GM18526 (cell line): ENCODE results near the gene TCF20.
A peak's percentile ranks its signal among the peaks of the same experiment; 100 is the strongest.

ENCODE experiments used
- POLR2A ChIP-seq: IDR thresholded peaks from 3 replicates; pipeline ENCODE4 v1.6.1; 2011; ENCODE audit not compliant: insufficient read length; ENCODE audit errors: extremely low read depth

TCF20 gene

DNA sequence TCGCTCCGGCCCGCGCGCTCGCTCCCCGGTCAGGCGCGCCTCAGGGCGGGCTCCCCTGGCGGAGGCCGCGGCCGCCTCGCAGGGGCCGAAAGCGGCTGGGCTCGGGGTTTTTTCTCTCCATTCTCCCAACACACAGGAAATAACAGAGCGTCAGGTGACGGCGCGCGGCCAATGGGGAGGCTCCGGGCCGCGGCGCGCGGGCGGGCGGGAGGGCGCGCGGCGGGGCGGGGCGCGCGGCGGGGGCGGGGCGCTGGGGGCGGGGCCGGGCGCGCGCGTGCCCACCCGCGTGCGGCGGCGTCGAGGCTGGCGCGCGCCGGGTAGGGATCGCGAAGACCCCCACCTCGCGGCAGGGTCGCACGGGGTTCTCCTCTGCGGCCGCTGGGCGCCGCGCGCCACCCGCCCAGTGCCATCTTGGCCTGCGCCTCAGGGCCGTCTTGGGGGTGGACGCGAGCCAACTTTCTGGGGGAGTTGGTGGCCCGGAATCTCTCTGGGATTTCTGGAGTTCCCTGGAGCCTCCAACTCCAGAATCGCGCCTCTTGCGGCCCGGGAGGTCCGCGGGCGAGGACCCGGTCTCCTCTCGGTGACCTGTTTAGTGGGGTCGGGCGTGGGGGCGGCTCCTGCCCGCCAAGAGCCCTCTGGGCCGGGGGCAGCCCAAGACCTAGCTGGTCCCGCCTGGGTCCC is at the start of gene TCF20:
TCF20 (minus strand) TSS at position 144 of the 681 bp plus-strand sequence. CDS start 55,348 bp downstream, outside the sequence.
- TF ChIP-seq POLR2A, result peak; percentile 70

DNA sequence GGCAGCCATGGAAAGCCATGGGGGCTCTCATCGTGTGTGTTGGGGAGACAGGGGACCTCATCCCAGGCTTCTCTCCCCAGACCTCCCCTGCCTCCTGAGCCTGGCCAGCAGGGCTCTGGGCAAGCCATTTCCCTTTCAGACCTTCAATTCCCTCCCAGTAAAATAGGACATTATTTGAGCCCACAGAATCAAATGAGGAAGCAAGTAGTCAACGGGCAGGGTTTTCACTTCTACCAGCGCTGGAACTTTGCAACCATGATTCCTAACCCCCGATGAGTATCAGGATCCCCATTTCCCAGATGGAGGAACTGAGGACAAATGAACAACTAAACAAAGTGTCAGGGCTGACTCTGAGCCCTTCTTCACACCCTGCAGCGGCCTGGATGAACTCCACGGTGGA is 48.9 kb upstream of the TCF20 start:
- no peak for TF ChIP-seq POLR2A

DNA sequence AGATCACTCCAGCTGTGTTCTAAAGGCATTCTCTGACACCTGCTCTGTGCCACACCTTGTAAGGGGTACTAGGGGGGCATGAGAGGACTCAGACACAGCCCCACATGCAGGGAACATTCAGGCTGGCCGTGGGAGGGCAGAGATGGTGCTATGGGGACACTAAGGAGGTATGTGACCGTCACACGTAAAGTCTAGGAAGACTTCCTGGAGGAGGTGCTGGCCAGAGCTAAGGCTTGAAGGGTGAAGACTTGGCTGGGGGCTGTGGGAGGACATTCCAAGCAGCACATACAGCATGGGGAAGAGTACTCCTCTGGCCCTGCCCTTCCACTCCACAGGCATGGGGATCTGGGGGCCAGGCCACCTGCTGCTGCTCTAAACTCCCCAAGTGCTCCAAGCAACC is 48.5 kb upstream of the TCF20 start:
- TF ChIP-seq POLR2A, result no peak

DNA sequence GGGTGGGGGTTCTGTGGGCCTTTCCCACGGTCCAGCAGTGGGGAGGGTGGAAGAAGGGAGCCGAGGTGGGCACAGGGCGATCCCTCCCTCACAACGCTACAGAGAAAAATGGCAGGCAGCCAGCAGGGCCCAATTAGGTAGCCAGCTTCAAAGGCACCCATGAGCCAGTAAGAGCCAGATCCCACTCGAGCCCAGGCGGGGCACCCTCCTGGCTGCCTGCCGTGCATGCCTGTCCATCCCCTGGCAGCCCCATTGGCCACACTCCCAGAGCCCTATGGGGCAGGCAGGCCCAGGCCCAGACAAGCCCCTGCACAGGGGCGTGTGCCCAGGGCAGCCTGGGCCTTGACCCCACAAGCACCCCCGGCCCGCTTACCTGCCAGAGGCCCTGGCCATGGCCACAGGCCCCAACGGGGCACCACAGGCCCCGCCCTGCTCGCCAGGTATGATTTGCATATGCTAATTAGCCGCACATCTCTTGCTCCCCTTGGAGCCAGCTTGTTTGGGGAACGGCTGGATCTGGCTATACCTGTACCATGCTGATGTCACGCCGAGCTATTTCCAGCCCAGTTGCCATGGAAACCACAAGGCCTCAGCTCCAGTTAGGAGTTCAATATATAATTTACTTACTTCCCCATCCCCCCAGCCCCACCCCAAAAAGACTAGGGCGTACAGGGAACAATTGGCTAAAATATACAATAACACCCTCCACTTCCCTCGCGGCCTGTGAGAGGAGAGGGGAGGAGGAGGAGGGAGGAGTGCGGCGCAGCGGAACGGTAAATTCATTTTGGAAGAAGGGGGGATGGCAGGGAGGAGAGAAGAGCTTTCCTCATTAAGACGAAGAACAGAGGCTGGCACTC is 47.5 kb upstream of the TCF20 start:
- no peak for TF ChIP-seq POLR2A

DNA sequence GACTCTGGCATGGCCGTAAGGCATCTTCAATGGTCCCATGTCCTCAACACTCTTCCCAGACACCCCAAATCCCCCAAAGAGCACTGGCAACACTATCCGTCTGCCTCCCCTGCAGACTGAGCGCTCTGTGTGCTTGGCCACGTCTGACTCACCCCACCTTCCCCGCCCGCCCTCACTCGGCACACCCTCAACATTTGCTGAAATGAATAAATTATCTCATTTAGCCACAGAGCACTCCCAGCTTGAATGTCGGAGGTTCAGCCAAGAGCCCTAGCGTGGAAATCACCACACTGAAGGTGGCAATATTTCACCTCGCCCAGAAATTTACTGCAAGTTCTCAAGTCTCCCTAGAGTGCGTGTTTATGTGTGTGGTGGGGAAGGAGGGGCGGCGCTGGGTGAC is 46.6 kb upstream of the TCF20 start:
- no peak for TF ChIP-seq POLR2A

DNA sequence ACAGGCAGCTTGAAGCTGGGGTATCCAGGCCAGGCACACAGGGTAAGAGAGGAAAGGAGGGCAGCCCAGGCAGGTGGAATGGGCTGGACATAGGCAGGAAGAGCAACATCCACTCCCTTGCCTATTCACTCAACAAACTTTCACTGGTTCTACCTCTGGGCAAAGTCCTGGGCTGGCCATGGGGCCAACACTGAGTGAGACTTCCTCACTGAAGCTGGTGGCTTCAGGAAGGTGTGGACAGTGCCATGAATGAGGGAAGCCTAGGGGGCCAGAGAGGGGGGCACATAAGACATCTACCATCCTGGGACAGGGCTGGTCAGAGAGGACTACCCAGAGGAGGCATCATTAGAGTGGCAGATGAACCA is 44.9 kb upstream of the TCF20 start:
- TF ChIP-seq POLR2A, result no peak

DNA sequence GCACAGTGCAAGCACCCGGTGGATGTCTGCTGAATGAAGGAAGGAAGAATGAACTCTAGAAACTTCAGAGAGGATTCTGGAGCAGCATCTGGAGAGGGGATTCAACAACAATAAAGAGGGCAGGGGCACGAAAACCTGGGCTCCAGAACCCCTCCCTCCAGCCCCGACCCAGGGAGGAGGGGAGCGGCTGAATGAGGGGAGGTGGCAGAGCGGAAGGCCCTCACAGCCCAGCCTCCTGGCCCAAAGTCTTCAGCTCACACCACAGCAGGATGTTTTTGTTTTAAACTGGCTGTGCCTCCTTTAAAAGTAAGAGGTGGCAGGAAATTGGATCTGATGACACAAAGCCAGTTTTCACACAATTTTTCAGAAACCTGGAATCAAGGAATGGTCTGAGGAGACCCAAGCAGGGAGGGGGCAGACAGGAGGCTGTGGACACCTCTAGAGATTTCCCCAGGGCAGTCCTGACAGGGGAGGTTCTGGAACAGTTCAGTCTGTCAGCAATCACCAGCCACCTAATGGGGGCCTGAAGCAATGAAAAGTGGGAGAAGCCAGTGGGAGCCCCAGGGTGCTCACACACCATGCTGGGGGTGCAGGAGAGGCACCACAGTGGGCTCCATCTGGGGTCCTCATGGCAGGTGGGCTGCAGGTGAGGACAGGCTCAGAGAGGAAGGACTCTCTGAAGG is 44.4 kb upstream of the TCF20 start:
- TF ChIP-seq POLR2A, result no peak

DNA sequence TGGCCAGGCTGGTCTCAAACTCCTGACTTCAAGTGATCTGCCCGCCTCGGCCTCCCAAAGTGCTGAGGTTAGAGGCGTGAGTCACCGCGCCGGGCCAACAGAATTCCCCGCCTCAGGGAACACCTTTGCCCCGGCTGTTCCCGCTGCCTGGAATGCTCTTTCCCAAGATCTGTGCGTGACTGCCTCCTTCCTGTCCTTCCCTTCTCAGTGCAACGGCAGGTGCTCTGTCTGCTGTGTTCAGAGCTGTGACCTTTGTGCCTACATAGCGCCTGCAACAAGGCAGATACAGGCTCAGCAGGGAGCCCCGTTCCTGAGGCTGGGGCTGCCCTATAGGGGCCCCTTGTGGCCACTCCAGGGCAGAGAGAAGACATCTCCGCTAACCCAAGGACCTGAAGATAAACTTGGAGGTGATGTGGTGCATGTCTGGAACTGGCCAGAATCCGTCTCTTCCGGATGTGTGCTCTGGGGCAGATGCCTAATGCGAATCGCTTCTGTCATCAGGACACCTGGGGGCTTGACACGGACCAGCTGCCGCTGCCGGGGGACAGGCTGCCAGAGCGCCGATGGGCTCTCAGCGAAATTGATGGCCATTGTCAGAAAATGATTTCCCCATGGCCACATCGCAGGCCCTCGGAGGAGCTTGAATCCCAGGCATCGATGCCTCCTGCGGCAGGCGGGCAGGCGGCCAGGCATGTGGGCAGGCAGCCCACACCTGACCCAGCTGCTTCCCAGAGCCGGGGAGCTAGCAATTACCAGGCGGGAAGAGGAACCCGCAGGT is 43.5 kb upstream of the TCF20 start:
- TF ChIP-seq POLR2A, result no peak

DNA sequence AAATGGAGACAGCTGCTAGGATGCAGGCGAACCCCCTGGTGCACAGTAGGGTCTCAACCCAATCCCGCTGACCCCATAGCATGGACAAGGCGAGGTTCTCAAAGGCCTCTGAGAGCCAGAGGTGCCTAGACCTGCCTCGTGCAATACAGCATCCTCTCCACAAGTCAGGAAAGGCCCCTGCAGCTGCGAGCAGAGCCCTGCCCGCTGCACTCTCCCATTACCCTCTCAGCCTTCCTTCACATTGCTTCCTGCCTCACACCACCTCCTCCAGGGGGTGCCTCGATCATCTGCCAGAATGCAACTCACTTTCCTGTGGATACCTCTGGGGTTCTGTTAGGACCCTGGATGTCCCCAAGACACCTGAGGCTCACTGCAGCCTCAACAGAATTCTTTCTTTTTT is 42.8 kb upstream of the TCF20 start:
- TF ChIP-seq POLR2A, result no peak

DNA sequence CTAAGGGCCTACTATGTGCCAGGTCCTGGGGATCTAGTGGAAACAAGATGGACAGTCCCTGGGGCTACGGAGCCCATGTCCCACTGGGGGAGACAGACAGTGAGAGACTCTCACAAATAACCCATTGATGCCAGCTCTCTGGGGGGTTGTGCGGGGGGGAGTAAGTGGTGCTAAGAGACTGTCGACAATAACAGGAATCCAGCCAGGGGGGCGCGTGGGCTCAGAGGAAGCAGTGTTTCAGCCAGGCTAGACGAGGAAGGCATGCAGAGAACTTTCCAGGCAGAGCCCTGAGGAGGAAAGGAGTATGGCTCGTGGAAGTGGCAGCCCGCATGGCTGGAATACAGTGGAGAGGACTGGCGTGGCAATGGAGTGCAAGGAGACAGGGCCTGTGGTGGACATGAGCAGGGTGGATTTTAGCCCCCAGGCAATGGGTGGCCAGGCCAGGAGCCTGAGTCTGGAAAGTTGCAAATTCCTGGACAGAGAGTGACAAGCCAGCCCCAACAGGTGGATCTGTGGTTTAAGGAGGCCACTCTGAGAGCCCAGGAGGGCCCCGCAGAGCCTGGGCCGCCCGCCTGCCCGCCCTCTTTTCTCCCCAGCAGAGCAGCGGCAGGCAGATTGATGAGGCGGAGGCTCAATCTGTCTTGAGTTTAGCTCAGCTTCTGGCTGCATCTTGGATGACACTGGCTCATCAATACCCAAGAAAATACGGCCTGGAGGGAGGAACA is 40.0 kb upstream of the TCF20 start:
- TF ChIP-seq POLR2A, result no peak

DNA sequence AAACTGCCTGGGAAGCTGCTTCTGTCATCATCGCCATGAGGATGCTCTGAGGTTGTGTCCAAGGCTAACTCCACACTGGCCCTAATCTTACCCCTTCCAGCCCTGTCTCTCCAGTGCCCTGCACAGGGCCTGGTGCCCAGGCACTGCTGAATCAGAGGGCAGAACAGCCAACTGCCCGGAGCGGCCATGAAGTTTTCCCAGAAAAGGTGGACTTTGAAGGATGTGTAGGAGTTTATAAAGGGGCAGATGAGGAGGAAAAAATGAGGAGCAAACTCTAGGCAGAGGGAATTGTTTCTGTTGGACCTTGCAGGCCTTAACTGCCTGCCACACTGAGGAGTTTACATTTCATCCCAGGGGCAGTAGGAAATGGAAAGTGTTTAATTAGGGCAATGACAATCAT is 39.4 kb upstream of the TCF20 start:
- no peak for TF ChIP-seq POLR2A

DNA sequence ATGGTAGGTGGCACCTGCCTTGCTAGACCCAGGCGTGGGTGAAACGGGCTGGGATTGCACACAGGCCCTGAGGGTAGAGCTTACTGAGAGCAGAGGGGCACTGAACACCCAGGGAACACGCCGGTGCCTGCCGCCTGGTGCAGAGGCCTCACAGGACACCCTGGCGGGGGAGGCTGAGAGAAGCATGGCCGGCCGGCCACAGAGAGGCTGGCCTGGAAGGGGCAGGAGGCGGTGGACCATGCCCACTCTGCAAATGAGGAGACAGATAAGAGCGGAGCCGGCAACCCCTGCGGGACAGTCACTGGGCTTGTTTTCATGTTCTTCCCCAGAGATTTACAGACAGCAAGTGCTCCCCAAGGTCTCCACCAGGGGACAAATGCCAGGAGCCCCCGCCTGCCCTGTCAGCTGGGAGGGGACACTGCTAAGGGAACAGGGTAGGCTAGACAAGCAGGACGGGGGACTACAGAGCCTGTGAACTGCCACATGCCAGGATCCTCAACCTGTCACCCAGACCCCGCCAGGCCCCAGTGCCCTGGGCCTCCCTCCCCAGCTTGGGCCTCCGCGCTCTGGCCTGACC is 38.5 kb upstream of the TCF20 start:
- TF ChIP-seq POLR2A, result no peak

DNA sequence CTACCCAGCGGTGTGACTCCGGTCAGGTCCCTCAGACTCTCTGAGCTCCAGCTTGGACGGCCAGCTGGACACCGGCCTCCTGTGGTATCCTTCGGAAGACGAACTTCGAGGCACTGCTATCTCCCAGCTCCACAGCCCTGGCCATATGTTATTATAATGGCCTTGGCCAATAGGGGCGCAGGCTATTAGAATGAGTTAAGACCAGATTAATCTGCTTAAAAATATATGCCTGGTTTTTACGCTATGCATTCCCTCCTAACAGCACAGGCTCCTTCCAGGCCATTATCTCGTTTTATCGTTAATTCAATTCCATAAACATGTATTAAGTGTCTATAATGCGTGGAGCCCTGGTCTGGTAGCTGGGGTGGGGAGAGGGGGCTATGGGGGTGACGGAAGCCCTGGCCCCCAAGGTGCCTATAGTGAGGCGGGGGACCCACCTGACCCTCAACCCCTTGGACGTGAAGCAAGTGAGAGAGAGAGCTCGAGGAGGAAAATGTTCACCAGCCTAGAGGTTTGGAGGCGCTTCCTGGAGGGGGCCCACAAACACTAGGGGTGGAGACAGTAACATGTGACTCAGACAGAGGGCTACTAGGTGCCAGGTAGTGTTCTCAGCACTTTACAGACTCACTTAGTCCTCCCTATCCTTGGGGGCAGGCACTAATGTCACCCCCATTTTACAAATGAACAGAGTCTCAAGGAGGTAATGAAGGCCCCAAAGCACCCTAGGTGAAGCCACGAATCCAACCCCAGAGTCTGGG is 37.5 kb upstream of the TCF20 start:
- no peak for TF ChIP-seq POLR2A

DNA sequence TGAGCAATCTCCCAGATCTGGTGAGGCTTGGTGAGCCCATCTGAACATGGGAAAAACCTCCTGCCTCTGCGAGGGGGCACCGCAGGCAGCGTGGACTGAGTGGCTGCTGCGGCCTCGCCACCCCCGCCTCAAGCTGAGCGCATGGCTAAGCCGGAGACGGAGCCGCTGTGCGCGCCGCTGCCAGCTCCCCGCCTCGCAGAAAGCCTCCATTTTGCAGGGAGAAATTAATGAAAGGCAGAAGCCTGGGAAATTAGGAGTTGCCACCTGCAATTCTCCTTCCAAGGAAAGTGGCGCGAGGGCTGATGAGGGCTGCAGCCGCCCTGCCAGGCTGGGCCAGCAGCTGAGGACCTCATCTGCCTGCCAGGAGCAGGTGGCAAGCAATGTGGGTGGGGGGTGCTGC is 35.6 kb upstream of the TCF20 start:
- no peak for TF ChIP-seq POLR2A

DNA sequence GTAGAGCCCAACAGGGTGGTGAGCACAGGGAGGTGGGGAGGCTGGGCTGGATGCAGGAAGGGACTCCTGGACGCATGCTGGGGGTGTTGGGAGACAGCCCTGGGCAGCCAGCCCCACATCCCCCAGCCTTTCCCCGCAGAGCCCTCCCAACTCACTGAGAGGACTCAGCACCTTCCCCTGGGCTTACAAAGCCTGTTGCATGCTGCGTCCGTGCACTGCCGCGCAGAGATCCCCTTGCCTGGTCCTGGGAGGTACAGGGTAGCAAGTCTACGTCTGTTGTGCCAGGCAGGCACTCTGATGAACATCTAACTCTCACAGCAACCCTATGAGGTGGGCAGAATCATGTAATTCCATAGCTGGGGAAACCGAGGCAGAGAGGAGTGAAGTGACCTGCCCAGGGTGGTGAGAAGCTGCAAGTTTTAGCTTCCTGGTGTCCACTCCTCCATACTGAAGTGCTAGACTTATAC is 33.9 kb upstream of the TCF20 start:
- no peak for TF ChIP-seq POLR2A
